HG02938 (cell line): Measurements from ENCODE around the gene SLC1A2.

Source experiments
- ATAC-seq: cut with Tn5 transposase; IDR thresholded peaks from one replicate; pipeline ENCODE4 v1.9.1; 2021; ENCODE audit warnings: mild to moderate bottlenecking, moderate library complexity; ENCODE audit not compliant: unreplicated experiment

The SLC1A2 gene

GRCh38 chr11:35419184-35419829, at the start of gene SLC1A2:
SLC1A2 (minus strand) TSS chr11:35419558; CDS start chr11:35418966, 592 bp downstream.
- ATAC-seq, result no peak

- no peak for ATAC-seq
These were observed 46.7 kb upstream of the SLC1A2 start for GRCh38 chr11:35466058-35466457.

GRCh38 chr11:35464308-35464707, 45.0 kb upstream of the SLC1A2 start:
- no peak for ATAC-seq

- no peak for ATAC-seq
These were observed 44.0 kb upstream of the SLC1A2 start for GRCh38 chr11:35463331-35463751.

GRCh38 chr11:35461917-35462538, 42.7 kb upstream of the SLC1A2 start:
- ATAC-seq, result no peak

- ATAC-seq, result no peak
These were observed 40.1 kb upstream of the SLC1A2 start for GRCh38 chr11:35459489-35459888.

GRCh38 chr11:35458846-35459245, 39.5 kb upstream of the SLC1A2 start:
- no peak for ATAC-seq

GRCh38 chr11:35454362-35454761, 35.0 kb upstream of the SLC1A2 start:
- no peak for ATAC-seq

- ATAC-seq, result no peak
These were observed 17.4 kb upstream of the SLC1A2 start for GRCh38 chr11:35436581-35437250.

- no peak for ATAC-seq
These were observed 14.2 kb upstream of the SLC1A2 start for GRCh38 chr11:35433588-35433987.

- no peak for ATAC-seq
These were observed 13.1 kb upstream of the SLC1A2 start for GRCh38 chr11:35432464-35432863.

- no peak for ATAC-seq
These were observed 7.7 kb upstream of the SLC1A2 start for GRCh38 chr11:35427071-35427470.

- no peak for ATAC-seq
These were observed 7.0 kb upstream of the SLC1A2 start for GRCh38 chr11:35426351-35426750.

GRCh38 chr11:35425603-35426212, 6.3 kb upstream of the SLC1A2 start:
- ATAC-seq, result no peak

- no peak for ATAC-seq
These were observed 5.0 kb upstream of the SLC1A2 start for GRCh38 chr11:35424157-35424940.

GRCh38 chr11:35420371-35420770, 1.0 kb upstream of the SLC1A2 start:
- ATAC-seq, result no peak

- no peak for ATAC-seq
These were observed 524 bp upstream of the SLC1A2 start for GRCh38 chr11:35419830-35420333.

GRCh38 chr11:35418282-35419183, 825 bp downstream of the SLC1A2 start:
- ATAC-seq, result no peak

- no peak for ATAC-seq
These were observed 3.9 kb downstream of the SLC1A2 start for GRCh38 chr11:35415487-35415886.

- no peak for ATAC-seq
These were observed 4.6 kb downstream of the SLC1A2 start for GRCh38 chr11:35414776-35415175.
